Erythroblast (primary cell): ENCODE data around the gene DTD1.

Experiments used
- GATA1 ChIP-seq: IDR thresholded peaks from 2 replicates; pipeline ENCODE4 v1.6.1; 2011; ENCODE audit warnings: low read depth, mild to moderate bottlenecking, control low read depth, low read length, moderate library complexity
- POLR2A ChIP-seq: IDR thresholded peaks from 2 replicates; pipeline ENCODE4 v1.6.1; 2011; ENCODE audit warnings: mild to moderate bottlenecking, low read length

DNA sequence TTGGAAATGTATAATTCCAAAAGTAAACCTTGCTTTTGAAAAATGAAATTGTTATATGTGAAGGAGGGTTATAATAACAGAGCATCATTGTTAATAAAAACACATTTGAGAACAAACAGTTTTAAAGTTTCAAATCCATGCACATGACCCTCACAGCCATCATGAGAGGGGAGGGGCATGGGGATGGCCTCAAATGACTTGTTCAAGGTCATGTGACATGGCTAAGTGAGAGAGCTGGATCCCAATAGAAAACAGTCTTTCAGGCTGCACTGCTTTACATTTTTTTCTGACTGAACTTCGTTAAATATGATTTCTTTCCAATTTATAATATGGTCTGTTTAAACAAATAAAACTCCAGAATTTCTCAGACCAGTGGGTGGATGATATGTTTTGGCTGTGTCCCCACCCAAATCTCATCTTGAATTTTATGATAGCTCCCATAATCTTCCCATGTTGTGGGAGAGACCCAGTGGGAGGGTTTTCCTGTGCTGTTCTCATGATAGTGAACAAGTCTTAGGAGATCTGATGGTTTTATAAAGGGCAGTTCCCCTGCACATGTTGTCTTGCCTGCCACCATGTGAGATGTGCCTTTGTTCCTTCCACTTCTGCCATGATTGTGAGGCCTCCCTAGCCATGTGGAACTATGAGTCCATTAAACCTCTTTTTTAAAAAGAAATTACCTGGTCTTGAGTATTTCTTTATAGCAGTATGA lies 66.0 kb downstream of the DTD1 start:
- no peak for TF ChIP-seq POLR2A
- no peak for TF ChIP-seq GATA1
